HepG2 (cell line): Measurements from ENCODE around the gene TRPM5. TPM values are rescaled to one million over a fixed set of nuclear protein-coding genes. Genes with fewer than 3 reads are reported as not detected.

Source experiments
- ATAC-seq: fragments of 200-7000 bp; cut with Tn5 transposase; 3 replicates; pipeline ENCODE4 v1.9.1; 2020; ENCODE audit warnings: mild to moderate bottlenecking, moderate library complexity
- BruUV-seq: library from RNA; stranded (reverse); fragments of 400-500 nt; replicated peaks from 2 replicates; lab custom pipeline; 2021; lab: Mats Ljungman, UMichigan
- CTCF ChIA-PET: fragments of 300-600 bp; formaldehyde crosslinking; extraction: SDS; loops from one replicate; lab custom pipeline; 2021; ENCODE audit warnings: low total read pairs, inconsistent platforms, low intra/inter-chr PET ratio; lab: Yijun Ruan, JAX
- POLR2A ChIA-PET: fragments of 350-600 bp; sonication (Branson Sonifier 250); formaldehyde crosslinking; loops from one replicate; lab custom pipeline; 2020; ENCODE audit warnings: antibody characterized with exemption, inconsistent platforms; lab: Yijun Ruan, JAX
- DNase-seq: peaks from one replicate; pipeline ENCODE4 v3.0.0-alpha.2; 2015; ENCODE audit warnings: low spot score
- FAIRE-seq: peaks from 3 replicates; lab custom pipeline; 2011; peaks lifted over from hg19 to GRCh38; lab: Jason Lieb, UNC
- H2AFZ ChIP-seq: one replicate; pipeline ENCODE4 v1.6.1; 2011; ENCODE audit warnings: low read length, inconsistent platforms
- H3K27ac ChIP-seq: fragments of 300-600 bp; 3 replicates; pipeline ENCODE4 v1.8.0; 2011; ENCODE audit warnings: mixed run types, mild to moderate bottlenecking, mixed read lengths, low read length, inconsistent platforms; ENCODE audit not compliant: insufficient read depth; ENCODE audit errors: extremely low read length
- H3K27me3 ChIP-seq, 2 experiments: fragments of 200-600 bp in 1 of 2; 2 replicates in 1 of 2; 3 replicates in 1 of 2; pipeline versions ENCODE4 v1.6.0 to v1.8.0; 2011; ENCODE audit warnings: low read length in 2 of 2, mild to moderate bottlenecking in 2 of 2, moderate library complexity in 2 of 2, inconsistent platforms in 1 of 2; ENCODE audit not compliant: insufficient read depth in 2 of 2, control insufficient read depth in 1 of 2
- H3K36me3 ChIP-seq, 2 experiments: fragments of 200-600 bp in 1 of 2; replicated peaks in 1 of 2; 2 replicates in 1 of 2; 3 replicates in 1 of 2; pipeline versions ENCODE4 v1.5.1 to v1.8.0; 2011; ENCODE audit warnings: low read length in 2 of 2, inconsistent platforms in 1 of 2; ENCODE audit not compliant: insufficient read depth in 2 of 2, control insufficient read depth in 1 of 2
- H3K4me1 ChIP-seq: 2 replicates; pipeline ENCODE4 v1.5.1; 2012; ENCODE audit warnings: low read length, inconsistent platforms; ENCODE audit not compliant: insufficient read depth
- H3K4me2 ChIP-seq: 2 replicates; pipeline ENCODE4 v1.6.0; 2011; ENCODE audit warnings: low read depth, low read length, inconsistent platforms
- H3K4me3 ChIP-seq, 3 experiments: fragments of 200-600 bp in 1 of 3; sonication (generic), shearing (Covaris generic) in 1 of 3; replicated peaks in 1 of 3; 2 replicates each; pipeline ENCODE4 v1.5.1; 2011 to 2016; ENCODE audit warnings: low read length in 3 of 3, inconsistent platforms in 2 of 3, low read depth in 2 of 3, mild to moderate bottlenecking in 2 of 3, control low read depth in 1 of 3, mixed read lengths in 1 of 3; ENCODE audit not compliant: insufficient read depth in 1 of 3
- H3K79me2 ChIP-seq: one replicate; pipeline ENCODE4 v1.6.1; 2011; ENCODE audit warnings: low read length, inconsistent platforms; ENCODE audit not compliant: insufficient read depth
- H3K9ac ChIP-seq: 2 replicates; pipeline ENCODE4 v1.6.0; 2011; ENCODE audit warnings: mild to moderate bottlenecking, low read depth, low read length, inconsistent platforms; ENCODE audit not compliant: insufficient read depth
- H3K9me3 ChIP-seq: 2 replicates; pipeline ENCODE4 v1.5.1; 2012; ENCODE audit warnings: mild to moderate bottlenecking, low read length
- H4K20me1 ChIP-seq: 2 replicates; pipeline ENCODE4 v1.6.0; 2011; ENCODE audit warnings: inconsistent platforms, mild to moderate bottlenecking, low read length, moderate library complexity; ENCODE audit not compliant: insufficient read depth
- FOXA3 ChIP-seq: IDR thresholded peaks from 2 replicates; pipeline ENCODE4 v1.6.1; 2016; ENCODE audit warnings: missing genetic modification reagents, missing compliant biosample characterization
- KLF15 ChIP-seq: sonication (generic); formaldehyde crosslinking; IDR thresholded peaks from 2 replicates; pipeline ENCODE4 v1.8.1; 2023; ENCODE audit warnings: borderline replicate concordance, mild to moderate bottlenecking, inconsistent platforms, missing genetic modification reagents, mixed read lengths
- SNAI1 ChIP-seq: sonication (generic); formaldehyde crosslinking; IDR thresholded peaks from 2 replicates; pipeline ENCODE4 v1.5.0; 2020; ENCODE audit warnings: mild to moderate bottlenecking, missing genetic modification reagents, borderline replicate concordance
- WIZ ChIP-seq: sonication (generic); formaldehyde crosslinking; IDR thresholded peaks from 2 replicates; pipeline ENCODE4 v1.5.1; 2020; ENCODE audit warnings: mild to moderate bottlenecking, missing genetic modification reagents
- ZFP36L2 ChIP-seq: sonication (generic); formaldehyde crosslinking; IDR thresholded peaks from 2 replicates; pipeline ENCODE4 v1.4.0; 2020; ENCODE audit warnings: missing genetic modification reagents
- ZFP62 ChIP-seq: sonication (generic); formaldehyde crosslinking; IDR thresholded peaks from 2 replicates; pipeline ENCODE4 v1.4.0; 2020; ENCODE audit warnings: missing genetic modification reagents
- ZMYM4 ChIP-seq: sonication (generic); formaldehyde crosslinking; IDR thresholded peaks from 2 replicates; pipeline ENCODE4 v1.8.1; 2023; ENCODE audit warnings: mild to moderate bottlenecking, missing genetic modification reagents
- ZNF10 ChIP-seq: sonication (generic); formaldehyde crosslinking; IDR thresholded peaks from 2 replicates; pipeline ENCODE4 v1.4.0; 2020; ENCODE audit warnings: mild to moderate bottlenecking, low read depth, missing genetic modification reagents, borderline replicate concordance
- ZNF510 ChIP-seq: sonication (generic); formaldehyde crosslinking; IDR thresholded peaks from 2 replicates; pipeline ENCODE4 v1.4.0; 2020; ENCODE audit warnings: low read depth, mild to moderate bottlenecking, missing genetic modification reagents
- ZNF569 ChIP-seq: sonication (generic); formaldehyde crosslinking; IDR thresholded peaks from 2 replicates; pipeline ENCODE4 v1.5.0; 2020; ENCODE audit warnings: mild to moderate bottlenecking, missing genetic modification reagents, moderate library complexity, borderline replicate concordance
- ZNF577 ChIP-seq: sonication (generic); formaldehyde crosslinking; IDR thresholded peaks from 2 replicates; pipeline ENCODE4 v1.4.0; 2020; ENCODE audit warnings: mild to moderate bottlenecking, low read depth, missing genetic modification reagents, borderline replicate concordance
- ZNF749 ChIP-seq: sonication (generic); formaldehyde crosslinking; IDR thresholded peaks from 2 replicates; pipeline ENCODE4 v1.8.0; 2022; ENCODE audit warnings: mild to moderate bottlenecking, missing genetic modification reagents, moderate library complexity, borderline replicate concordance
- ZNF75D ChIP-seq: sonication (generic); formaldehyde crosslinking; IDR thresholded peaks from 2 replicates; pipeline ENCODE4 v1.8.1; 2023; ENCODE audit warnings: missing genetic modification reagents, mild to moderate bottlenecking, borderline replicate concordance
- WGBS: methylation state at CpG from one replicate; pipeline ENCODE4 v1.1.6; 2017; ENCODE audit warnings: low lambda C conversion rate; 5-methylcytosine and 5-hydroxymethylcytosine counted together
- in situ Hi-C: cut with HindIII; loops from 2 replicates; pipeline ENCODE4 v1.10.0; 2017; ENCODE audit warnings: low pct_unique_long_range_greater_than_20kb; ENCODE audit not compliant: extremely low pct_ligation_motif_present
- intact Hi-C: fragments of 100-400 bp; cut with micrococcal nuclease; formaldehyde crosslinking; loops from one replicate; pipeline ENCODE4 v1.10.0; 2022; ENCODE audit not compliant: unreplicated experiment
- polyA plus RNA-seq, 8 experiments: library from polyadenylated mRNA; depleted of rRNA in 3 of 8; stranded (reverse) in 7 of 8; unstranded in 1 of 8; fragments of >200 nt; fragmentation: Illumina TruSeq in 4 of 8; extraction: Trizol in 4 of 8; gene quantifications; 2 replicates each; pipeline versions ENCODE4 v1.2.1 to v1.2.3, GENCODE V29; 2011 to 2016; ENCODE audit warnings: low read depth in 4 of 8, missing spikeins in 1 of 8, mixed read lengths in 1 of 8; ENCODE audit not compliant: insufficient read depth in 1 of 8
- total RNA-seq, 5 experiments: library from RNA; depleted of rRNA; stranded (reverse); fragments of >200 nt; fragmentation: Illumina TruSeq; extraction: Trizol; gene quantifications; 2 replicates each; pipeline ENCODE4 v1.2.3, GENCODE V29; 2016; ENCODE audit warnings: low read depth in 1 of 5
- TF ChIP-seq, protein P1 (sequence below): sonication (generic); formaldehyde crosslinking; IDR thresholded peaks from 2 replicates; pipeline ENCODE4 v1.5.1; 2020; ENCODE audit warnings: mild to moderate bottlenecking, missing genetic modification reagents, moderate library complexity
- TF ChIP-seq, protein P2 (sequence below): sonication (generic); formaldehyde crosslinking; IDR thresholded peaks from 2 replicates; pipeline ENCODE4 v1.5.0; 2020; ENCODE audit warnings: mild to moderate bottlenecking, missing genetic modification reagents, borderline replicate concordance

Gene TRPM5
- total and polyA plus RNA-seq, 2 of the 13 experiments (the other 11 are each of a cell fraction or from before 2014, with no cell fraction given): 0.12 TPM; not detected in 1

DNA sequence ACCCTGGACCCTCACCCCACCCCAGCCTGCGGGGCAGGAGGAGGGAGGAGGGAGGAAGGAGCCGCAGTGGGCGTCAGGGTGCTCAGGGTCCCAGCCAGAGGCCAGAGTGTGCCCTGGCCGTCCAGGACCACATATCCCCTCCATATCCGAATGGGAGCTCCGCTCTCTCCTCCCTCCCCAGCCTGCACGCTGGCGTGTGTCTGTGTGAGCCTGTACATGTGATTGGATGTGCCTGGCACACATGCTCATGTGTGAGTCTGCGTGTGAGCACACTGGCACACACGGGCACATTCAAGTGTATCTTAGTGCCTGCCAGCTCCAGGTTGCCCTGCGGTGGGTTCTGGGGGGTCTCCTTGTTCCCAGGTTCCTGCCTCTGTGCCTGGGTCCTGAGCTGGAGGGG lies 35.6 kb downstream of the TRPM5 start:
- intact Hi-C loops: no loop called here
- Histone ChIP-seq H3K27me3 (no peaks in the 10 kb centered on the region), H4K20me1 (no peaks in the 10 kb centered on the region), H3K4me1 (peaks cover 58% of the 10 kb centered on the region), H3K79me2 (no peaks in the 10 kb centered on the region), H3K4me3 (no peak overlapping the region), H3K9ac (no peak overlapping the region), H3K9me3 (no peaks in the 10 kb centered on the region), H3K27ac (no peak overlapping the region), H3K36me3 (peaks cover 2 to 3% of the 10 kb centered on the region in 2 experiments; a peak in 1 of 5 replicates), H3K4me2 (peak overlapping the region; percentile 84), H2AFZ (no peak overlapping the region)
- in situ Hi-C loops: no loop called here
- no peak for FAIRE-seq
- no peak for DNase-seq
- TF ChIP-seq ZMYM4 (CRISPR knock-in tag): no peak
- no peak for TF ChIP-seq KLF15 (CRISPR knock-in tag)
- TF ChIP-seq ZNF510 (CRISPR knock-in tag): no peak
- TF ChIP-seq ZFP36L2: no peak
- no peak for TF ChIP-seq SNAI1 (CRISPR knock-in tag)
- TF ChIP-seq, protein P1, sequence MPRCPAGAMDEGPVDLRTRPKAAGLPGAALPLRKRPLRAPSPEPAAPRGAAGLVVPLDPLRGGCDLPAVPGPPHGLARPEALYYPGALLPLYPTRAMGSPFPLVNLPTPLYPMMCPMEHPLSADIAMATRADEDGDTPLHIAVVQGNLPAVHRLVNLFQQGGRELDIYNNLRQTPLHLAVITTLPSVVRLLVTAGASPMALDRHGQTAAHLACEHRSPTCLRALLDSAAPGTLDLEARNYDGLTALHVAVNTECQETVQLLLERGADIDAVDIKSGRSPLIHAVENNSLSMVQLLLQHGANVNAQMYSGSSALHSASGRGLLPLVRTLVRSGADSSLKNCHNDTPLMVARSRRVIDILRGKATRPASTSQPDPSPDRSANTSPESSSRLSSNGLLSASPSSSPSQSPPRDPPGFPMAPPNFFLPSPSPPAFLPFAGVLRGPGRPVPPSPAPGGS: no peak
- no peak for TF ChIP-seq ZNF749 (CRISPR knock-in tag)
- no peak for TF ChIP-seq ZFP62 (CRISPR knock-in tag)
- no peak for TF ChIP-seq ZNF569 (CRISPR knock-in tag)
- TF ChIP-seq ZNF577 (CRISPR knock-in tag): no peak
- TF ChIP-seq ZNF10 (CRISPR knock-in tag): no peak
- TF ChIP-seq FOXA3 (CRISPR knock-in tag): no peak
- TF ChIP-seq, protein P2, sequence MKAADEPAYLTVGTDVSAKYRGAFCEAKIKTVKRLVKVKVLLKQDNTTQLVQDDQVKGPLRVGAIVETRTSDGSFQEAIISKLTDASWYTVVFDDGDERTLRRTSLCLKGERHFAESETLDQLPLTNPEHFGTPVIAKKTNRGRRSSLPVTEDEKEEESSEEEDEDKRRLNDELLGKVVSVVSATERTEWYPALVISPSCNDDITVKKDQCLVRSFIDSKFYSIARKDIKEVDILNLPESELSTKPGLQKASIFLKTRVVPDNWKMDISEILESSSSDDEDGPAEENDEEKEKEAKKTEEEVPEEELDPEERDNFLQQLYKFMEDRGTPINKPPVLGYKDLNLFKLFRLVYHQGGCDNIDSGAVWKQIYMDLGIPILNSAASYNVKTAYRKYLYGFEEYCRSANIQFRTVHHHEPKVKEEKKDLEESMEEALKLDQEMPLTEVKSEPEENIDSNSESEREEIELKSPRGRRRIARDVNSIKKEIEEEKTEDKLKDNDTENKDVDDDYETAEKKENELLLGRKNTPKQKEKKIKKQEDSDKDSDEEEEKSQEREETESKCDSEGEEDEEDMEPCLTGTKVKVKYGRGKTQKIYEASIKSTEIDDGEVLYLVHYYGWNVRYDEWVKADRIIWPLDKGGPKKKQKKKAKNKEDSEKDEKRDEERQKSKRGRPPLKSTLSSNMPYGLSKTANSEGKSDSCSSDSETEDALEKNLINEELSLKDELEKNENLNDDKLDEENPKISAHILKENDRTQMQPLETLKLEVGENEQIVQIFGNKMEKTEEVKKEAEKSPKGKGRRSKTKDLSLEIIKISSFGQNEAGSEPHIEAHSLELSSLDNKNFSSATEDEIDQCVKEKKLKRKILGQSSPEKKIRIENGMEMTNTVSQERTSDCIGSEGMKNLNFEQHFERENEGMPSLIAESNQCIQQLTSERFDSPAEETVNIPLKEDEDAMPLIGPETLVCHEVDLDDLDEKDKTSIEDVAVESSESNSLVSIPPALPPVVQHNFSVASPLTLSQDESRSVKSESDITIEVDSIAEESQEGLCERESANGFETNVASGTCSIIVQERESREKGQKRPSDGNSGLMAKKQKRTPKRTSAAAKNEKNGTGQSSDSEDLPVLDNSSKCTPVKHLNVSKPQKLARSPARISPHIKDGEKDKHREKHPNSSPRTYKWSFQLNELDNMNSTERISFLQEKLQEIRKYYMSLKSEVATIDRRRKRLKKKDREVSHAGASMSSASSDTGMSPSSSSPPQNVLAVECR (CRISPR knock-in tag): no peak
- TF ChIP-seq WIZ (CRISPR knock-in tag): no peak
- TF ChIP-seq ZNF75D (CRISPR knock-in tag): no peak
- BruUV-seq: no TSS peak
- POLR2A ChIA-PET: interaction anchor here (5.7 kb wide), 1 partner anchor 8 kb away, joined by 49 read pairs; the partner anchor contains the start of gene TSSC4
- WGBS: 82% methylated on average over 3 of the region's 11 CpGs
- CTCF ChIA-PET: no interaction called here
- no peak for ATAC-seq
